Mesenchymal stem cell (in vitro differentiated cells and primary cell): Measurements from ENCODE around the gene FGGY.

Source experiments
- DNase-seq: peaks from one replicate; pipeline ENCODE4 v3.0.0-alpha.2; 2013
- H2AFZ ChIP-seq: one replicate; pipeline ENCODE4 v1.6.1; 2013; ENCODE audit warnings: low read depth, mild to moderate bottlenecking, control low read depth, inconsistent platforms, low read length, moderate library complexity
- H2AK5ac ChIP-seq: 2 replicates; pipeline ENCODE4 v1.6.1; 2013; ENCODE audit warnings: low read length, moderate library complexity, mild to moderate bottlenecking, inconsistent platforms; ENCODE audit not compliant: severe bottlenecking
- H2BK120ac ChIP-seq: one replicate; pipeline ENCODE4 v1.6.1; 2013; ENCODE audit warnings: low read depth, mild to moderate bottlenecking, inconsistent platforms, low read length, moderate library complexity
- H2BK12ac ChIP-seq, 2 experiments: one replicate each; pipeline ENCODE4 v1.6.1; 2013; ENCODE audit warnings: inconsistent platforms in 2 of 2, low read length in 2 of 2, mild to moderate bottlenecking in 2 of 2, moderate library complexity in 2 of 2, control low read depth in 1 of 2
- H2BK15ac ChIP-seq: one replicate; pipeline ENCODE4 v1.6.1; 2013; ENCODE audit warnings: mild to moderate bottlenecking, low read depth, inconsistent platforms; ENCODE audit not compliant: poor library complexity, severe bottlenecking
- H2BK5ac ChIP-seq: 2 replicates; pipeline ENCODE4 v1.6.1; 2013; ENCODE audit warnings: low read depth, mild to moderate bottlenecking, low read length, control low read depth, inconsistent platforms; ENCODE audit not compliant: poor library complexity, severe bottlenecking
- H3K14ac ChIP-seq, 2 experiments: one replicate each; pipeline ENCODE4 v1.6.1; 2013; ENCODE audit warnings: inconsistent platforms in 2 of 2, low read length in 2 of 2, control low read depth in 1 of 2, mild to moderate bottlenecking in 1 of 2, moderate library complexity in 1 of 2
- H3K18ac ChIP-seq, 2 experiments: one replicate each; pipeline ENCODE4 v1.6.1; 2013; ENCODE audit warnings: inconsistent platforms in 2 of 2, low read length in 2 of 2, control low read depth in 1 of 2, low read depth in 1 of 2, mild to moderate bottlenecking in 1 of 2
- H3K23ac ChIP-seq, 2 experiments: one replicate each; pipeline ENCODE4 v1.6.1; 2013; ENCODE audit warnings: inconsistent platforms in 2 of 2, low read length in 2 of 2, mild to moderate bottlenecking in 2 of 2, moderate library complexity in 2 of 2, control low read depth in 1 of 2
- H3K27ac ChIP-seq: 2 replicates; pipeline ENCODE4 v1.5.1; 2013; ENCODE audit warnings: mild to moderate bottlenecking, moderate library complexity, low read length, control low read depth, inconsistent platforms; ENCODE audit not compliant: poor library complexity, severe bottlenecking
- H3K27me3 ChIP-seq, 2 experiments: 2 replicates each; pipeline versions ENCODE4 v1.6.1 to v1.7.0; 2013; ENCODE audit warnings: low read length in 2 of 2, mild to moderate bottlenecking in 2 of 2, moderate library complexity in 2 of 2, control low read depth in 1 of 2, inconsistent platforms in 1 of 2; ENCODE audit not compliant: control insufficient read depth in 1 of 2, insufficient read depth in 1 of 2
- H3K36me3 ChIP-seq, 2 experiments: 2 replicates each; pipeline versions ENCODE4 v1.6.1 to v1.7.0; 2013; ENCODE audit warnings: low read length in 2 of 2, control low read depth in 1 of 2, inconsistent platforms in 1 of 2, low read depth in 1 of 2, mild to moderate bottlenecking in 1 of 2; ENCODE audit not compliant: insufficient read depth in 2 of 2, control insufficient read depth in 1 of 2
- H3K4ac ChIP-seq, 2 experiments: one replicate each; pipeline ENCODE4 v1.6.1; 2013; ENCODE audit warnings: inconsistent platforms in 2 of 2, low read length in 2 of 2, mild to moderate bottlenecking in 2 of 2, moderate library complexity in 2 of 2, control low read depth in 1 of 2, low read depth in 1 of 2
- H3K4me1 ChIP-seq: 2 replicates; pipeline ENCODE4 v1.6.1; 2013; ENCODE audit warnings: low read depth, low read length, control low read depth; ENCODE audit not compliant: control insufficient read depth, insufficient read depth
- H3K4me2 ChIP-seq: 2 replicates; pipeline ENCODE4 v1.6.1; 2013; ENCODE audit warnings: low read length, mild to moderate bottlenecking, inconsistent platforms; ENCODE audit not compliant: poor library complexity, severe bottlenecking
- H3K4me3 ChIP-seq, 2 experiments: 2 replicates each; pipeline versions ENCODE4 v1.5.1 to v1.7.0; 2013; ENCODE audit warnings: low read length in 2 of 2, mild to moderate bottlenecking in 2 of 2, control low read depth in 1 of 2, low read depth in 1 of 2; ENCODE audit not compliant: insufficient read depth in 1 of 2
- H3K79me1 ChIP-seq: replicated peaks from 2 replicates; pipeline ENCODE4 v1.6.1; 2013; ENCODE audit warnings: mild to moderate bottlenecking, control low read depth, low read length, inconsistent platforms; ENCODE audit not compliant: poor library complexity, severe bottlenecking
- H3K9ac ChIP-seq: 2 replicates; pipeline ENCODE4 v1.7.0; 2013; ENCODE audit warnings: mild to moderate bottlenecking, low read length, moderate library complexity
- H3K9me3 ChIP-seq: 2 replicates; pipeline ENCODE4 v1.7.0; 2013; ENCODE audit warnings: mild to moderate bottlenecking, low read length; ENCODE audit not compliant: control insufficient read depth
- H4K8ac ChIP-seq: one replicate; pipeline ENCODE4 v1.6.1; 2013; ENCODE audit warnings: inconsistent platforms, mild to moderate bottlenecking, low read length, moderate library complexity
- H4K91ac ChIP-seq: one replicate; pipeline ENCODE4 v1.6.1; 2013; ENCODE audit warnings: mild to moderate bottlenecking, low read length, inconsistent platforms
- WGBS: methylation state at CpG from one replicate; pipeline ENCODE4 v1.1.7; 2013; ENCODE audit warnings: mixed read lengths; 5-methylcytosine and 5-hydroxymethylcytosine counted together

Gene FGGY

GRCh38 chr1:59413327-59413720 is 116.4 kb downstream of the FGGY start:
- no peak overlapping the region for H3K4me2 ChIP-seq
- no peak overlapping the region for H3K4ac ChIP-seq
- no peak overlapping the region for H2BK120ac ChIP-seq
- DNase-seq: no peak
- WGBS: 95% methylated on average over 1 of the region's 1 CpG
- H3K23ac ChIP-seq: no peak overlapping the region
- H3K79me1 ChIP-seq: no peaks in the 10 kb centered on the region
- no peak overlapping the region for H4K8ac ChIP-seq
- no peak overlapping the region for H2BK15ac ChIP-seq
- no peak overlapping the region for H3K4me3 ChIP-seq
- no peak overlapping the region for H2BK5ac ChIP-seq
- no peaks in the 10 kb centered on the region for H3K27me3 ChIP-seq
- no peak overlapping the region for H4K91ac ChIP-seq
- no peak overlapping the region for H3K9ac ChIP-seq
- no peaks in the 10 kb centered on the region for H3K4me1 ChIP-seq
- H3K36me3 ChIP-seq: no peaks in the 10 kb centered on the region
- H3K9me3 ChIP-seq: no peaks in the 10 kb centered on the region
- no peak overlapping the region for H2BK12ac ChIP-seq
- H3K18ac ChIP-seq: no peak overlapping the region
- H3K14ac ChIP-seq: no peak overlapping the region
- H3K27ac ChIP-seq: no peak overlapping the region
- H2AK5ac ChIP-seq: no peak overlapping the region
- H2AFZ ChIP-seq: no peak overlapping the region

DNA sequence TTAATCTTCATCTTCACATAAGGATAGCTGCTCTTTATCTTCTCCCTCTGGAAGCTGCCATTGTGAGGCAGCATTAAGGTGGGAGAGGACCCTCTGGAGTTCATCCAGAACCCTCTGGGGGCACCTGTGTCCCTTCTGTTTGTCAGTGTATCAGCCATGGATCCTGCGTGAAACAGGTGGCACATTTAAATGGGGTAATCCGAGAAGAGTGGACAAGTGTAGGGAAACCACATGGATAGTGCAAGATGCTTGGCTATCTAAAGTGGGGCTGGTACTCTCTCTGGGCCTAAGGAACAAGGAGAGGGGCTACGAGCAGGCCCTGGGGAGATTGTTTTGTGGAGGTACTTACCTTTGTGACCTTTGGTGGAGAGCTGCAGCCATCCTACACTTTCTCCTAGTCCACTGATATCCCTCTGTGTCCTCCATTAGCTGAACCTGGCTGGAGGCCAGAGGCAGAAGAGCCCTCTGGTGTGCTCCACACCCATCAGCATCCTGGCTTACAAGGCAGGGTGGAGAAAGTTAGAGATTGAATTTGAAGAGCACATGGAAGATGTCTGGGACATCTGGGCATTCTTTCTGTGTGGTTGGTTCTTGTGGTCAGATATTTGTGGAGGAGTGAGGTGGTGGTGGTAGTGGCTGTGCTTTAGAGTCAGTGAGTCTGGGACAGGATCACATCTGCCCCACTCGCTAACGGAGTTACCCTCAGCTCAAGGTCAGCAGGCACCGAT is 117.7 kb downstream of the FGGY start:
- no peak overlapping the region for H4K91ac ChIP-seq

DNA sequence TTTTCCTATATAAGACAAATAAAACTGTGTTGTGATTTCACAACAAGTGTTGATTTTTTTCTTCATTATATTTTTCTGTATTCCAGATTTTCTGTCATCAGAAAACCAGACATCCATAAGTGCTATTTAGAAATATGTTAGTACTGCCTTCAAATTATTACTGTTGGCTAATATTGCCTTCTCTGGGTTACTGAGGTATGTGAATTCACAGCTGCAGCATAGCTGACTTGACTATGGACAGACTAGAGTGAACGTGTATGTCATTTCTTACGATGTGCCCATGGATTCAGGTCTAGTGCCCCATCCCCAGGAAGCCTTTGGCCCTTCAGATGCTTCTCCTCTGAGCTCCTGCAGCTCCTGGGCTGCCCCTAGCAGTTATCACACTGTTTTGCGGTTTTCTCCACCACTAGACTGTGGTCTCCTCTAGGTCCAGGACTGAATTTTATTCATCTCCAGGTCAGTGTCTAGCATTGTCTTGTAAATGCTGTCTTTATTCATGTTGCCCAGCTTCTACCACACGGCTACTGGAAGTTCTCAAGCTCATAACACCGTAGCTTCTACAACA is 118.5 kb downstream of the FGGY start:
- H3K14ac ChIP-seq: no peak overlapping the region
- H3K9ac ChIP-seq: no peak overlapping the region
- H3K9me3 ChIP-seq: no peaks in the 10 kb centered on the region
- 97% methylated on average over 4 of the region's 5 CpGs for WGBS
- no peaks in the 10 kb centered on the region for H3K4me1 ChIP-seq
- H2BK15ac ChIP-seq: no peak overlapping the region
- no peak overlapping the region for H3K27ac ChIP-seq
- no peak for DNase-seq
- H3K23ac ChIP-seq: no peak overlapping the region
- H2BK5ac ChIP-seq: no peak overlapping the region
- H3K18ac ChIP-seq: no peak overlapping the region
- peaks cover 2% of the 10 kb centered on the region for H3K79me1 ChIP-seq
- no peak overlapping the region for H3K4ac ChIP-seq
- H4K91ac ChIP-seq: no peak overlapping the region
- no peaks in the 10 kb centered on the region for H3K36me3 ChIP-seq
- H2AK5ac ChIP-seq: no peak overlapping the region
- H3K4me2 ChIP-seq: no peak overlapping the region
- H3K27me3 ChIP-seq: no peaks in the 10 kb centered on the region
- no peak overlapping the region for H2BK12ac ChIP-seq
- no peak overlapping the region for H2AFZ ChIP-seq
- H3K4me3 ChIP-seq: no peak overlapping the region
- no peak overlapping the region for H2BK120ac ChIP-seq
- H4K8ac ChIP-seq: no peak overlapping the region

More for the DNA sequence above, 117.7 kb downstream of the FGGY start:
- Histone ChIP-seq H2BK12ac (no peak overlapping the region), H3K14ac (no peak overlapping the region), H2BK5ac (no peak overlapping the region), H2BK15ac (no peak overlapping the region), H3K27ac (no peak overlapping the region), H3K23ac (no peak overlapping the region), H3K4ac (no peak overlapping the region), H3K27me3 (no peaks in the 10 kb centered on the region), H3K79me1 (peaks cover 2% of the 10 kb centered on the region), H3K4me3 (no peak overlapping the region), H3K36me3 (no peaks in the 10 kb centered on the region), H4K8ac (no peak overlapping the region), H2BK120ac (no peak overlapping the region), H3K9ac (no peak overlapping the region), H2AK5ac (no peak overlapping the region), H3K9me3 (no peaks in the 10 kb centered on the region), H3K18ac (no peak overlapping the region), H3K4me2 (no peak overlapping the region), H2AFZ (no peak overlapping the region), H3K4me1 (no peaks in the 10 kb centered on the region)
- no peak for DNase-seq
- WGBS: 92% methylated on average over 6 of the region's 6 CpGs

DNA sequence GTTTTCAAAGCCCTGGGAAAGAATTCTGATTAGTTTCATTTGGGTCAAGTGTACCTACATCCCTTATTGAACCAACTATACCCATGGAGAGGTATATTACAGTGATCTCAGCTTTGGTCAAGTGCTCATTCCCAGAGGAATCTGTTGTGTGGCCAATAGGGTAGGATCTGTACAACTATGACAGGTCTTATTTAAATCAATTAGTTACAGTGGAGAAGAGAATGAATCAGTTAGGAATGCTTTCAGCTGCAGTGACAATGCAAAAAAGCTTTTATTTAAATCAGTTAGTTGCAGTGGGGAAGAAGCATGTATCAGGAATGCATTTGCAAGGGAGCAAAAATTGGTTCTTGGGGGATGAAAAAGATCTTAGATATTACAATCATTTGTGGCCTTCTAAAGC is 119.0 kb downstream of the FGGY start:
- Histone ChIP-seq H2BK12ac (no peak overlapping the region), H2BK5ac (no peak overlapping the region), H3K4me3 (no peak overlapping the region), H4K91ac (no peak overlapping the region), H3K18ac (no peak overlapping the region), H3K4me2 (no peak overlapping the region), H2AK5ac (no peak overlapping the region), H3K79me1 (peaks cover 2% of the 10 kb centered on the region), H4K8ac (no peak overlapping the region), H3K4ac (no peak overlapping the region), H3K27me3 (no peaks in the 10 kb centered on the region), H3K9ac (no peak overlapping the region), H3K23ac (no peak overlapping the region), H2BK15ac (no peak overlapping the region), H3K14ac (no peak overlapping the region), H3K27ac (no peak overlapping the region), H3K36me3 (no peaks in the 10 kb centered on the region), H3K4me1 (no peaks in the 10 kb centered on the region), H2BK120ac (no peak overlapping the region), H2AFZ (no peak overlapping the region), H3K9me3 (no peaks in the 10 kb centered on the region)
- no peak for DNase-seq
